Nephron (organoid): Measurements from ENCODE around the gene IGF2BP1.

Source experiments
- H3K27ac Mint-ChIP-seq, 3 experiments: 2 replicates each; pipeline ENCODE4 v1.8.0; 2020; ENCODE audit warnings: mixed read lengths in 3 of 3, mild to moderate bottlenecking in 2 of 3, moderate library complexity in 1 of 3
- H3K27me3 Mint-ChIP-seq: 2 replicates; pipeline ENCODE4 v1.8.0; 2021; ENCODE audit warnings: low read depth, mild to moderate bottlenecking, moderate library complexity, mixed read lengths
- H3K36me3 Mint-ChIP-seq: 2 replicates; pipeline ENCODE4 v1.8.0; 2020; ENCODE audit warnings: low read depth, mixed read lengths
- H3K4me1 Mint-ChIP-seq: 2 replicates; pipeline ENCODE4 v1.8.0; 2020; ENCODE audit warnings: mixed read lengths
- H3K4me3 Mint-ChIP-seq, 3 experiments: 2 replicates each; pipeline ENCODE4 v1.8.0; 2020; ENCODE audit warnings: mild to moderate bottlenecking in 3 of 3, mixed read lengths in 3 of 3, moderate library complexity in 2 of 3
- H3K9me3 Mint-ChIP-seq: 2 replicates; pipeline ENCODE4 v1.8.0; 2020; ENCODE audit warnings: mixed read lengths
- TF ChIP-seq, protein P1 (sequence below), 3 experiments: fragments of 200-600 bp; sonication (generic); IDR thresholded peaks; one replicate each; pipeline ENCODE4 v1.5.0; 2021; ENCODE audit warnings: antibody characterized with exemption in 3 of 3; ENCODE audit not compliant: unreplicated experiment in 3 of 3

IGF2BP1 gene

DNA sequence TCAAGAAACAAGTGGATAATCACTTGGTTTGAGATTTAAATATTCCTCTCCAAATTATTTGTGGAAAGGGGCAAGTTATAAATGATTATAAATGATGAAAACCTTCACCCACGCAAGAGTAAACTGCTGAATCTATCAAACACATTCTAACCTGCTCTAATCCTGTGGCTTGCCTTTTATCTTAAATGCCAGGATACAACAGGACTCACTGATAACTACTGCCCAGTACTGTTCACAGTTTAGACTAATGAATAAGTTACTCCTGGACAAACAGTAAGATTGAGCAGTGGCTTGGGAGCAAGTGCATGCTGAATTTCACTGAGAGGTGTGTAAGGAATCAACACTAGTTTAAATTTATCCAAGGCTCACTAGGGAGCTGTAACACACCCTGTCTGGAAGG lies 31.1 kb downstream of the IGF2BP1 start:
- Mint-ChIP-seq H3K4me3 (no peak overlapping the region), H3K36me3 (peaks cover 67% of the 10 kb centered on the region), H3K9me3 (no peaks in the 10 kb centered on the region), H3K27ac (no peak overlapping the region), H3K27me3 (no peaks in the 10 kb centered on the region), H3K4me1 (peaks cover 14% of the 10 kb centered on the region)
- TF ChIP-seq, protein P1, sequence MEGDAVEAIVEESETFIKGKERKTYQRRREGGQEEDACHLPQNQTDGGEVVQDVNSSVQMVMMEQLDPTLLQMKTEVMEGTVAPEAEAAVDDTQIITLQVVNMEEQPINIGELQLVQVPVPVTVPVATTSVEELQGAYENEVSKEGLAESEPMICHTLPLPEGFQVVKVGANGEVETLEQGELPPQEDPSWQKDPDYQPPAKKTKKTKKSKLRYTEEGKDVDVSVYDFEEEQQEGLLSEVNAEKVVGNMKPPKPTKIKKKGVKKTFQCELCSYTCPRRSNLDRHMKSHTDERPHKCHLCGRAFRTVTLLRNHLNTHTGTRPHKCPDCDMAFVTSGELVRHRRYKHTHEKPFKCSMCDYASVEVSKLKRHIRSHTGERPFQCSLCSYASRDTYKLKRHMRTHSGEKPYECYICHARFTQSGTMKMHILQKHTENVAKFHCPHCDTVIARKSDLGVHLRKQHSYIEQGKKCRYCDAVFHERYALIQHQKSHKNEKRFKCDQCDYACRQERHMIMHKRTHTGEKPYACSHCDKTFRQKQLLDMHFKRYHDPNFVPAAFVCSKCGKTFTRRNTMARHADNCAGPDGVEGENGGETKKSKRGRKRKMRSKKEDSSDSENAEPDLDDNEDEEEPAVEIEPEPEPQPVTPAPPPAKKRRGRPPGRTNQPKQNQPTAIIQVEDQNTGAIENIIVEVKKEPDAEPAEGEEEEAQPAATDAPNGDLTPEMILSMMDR (IDR thresholded peaks at IDR 0.05; ENCODE audit: unreplicated experiment in 3 of 3) = no peak

DNA sequence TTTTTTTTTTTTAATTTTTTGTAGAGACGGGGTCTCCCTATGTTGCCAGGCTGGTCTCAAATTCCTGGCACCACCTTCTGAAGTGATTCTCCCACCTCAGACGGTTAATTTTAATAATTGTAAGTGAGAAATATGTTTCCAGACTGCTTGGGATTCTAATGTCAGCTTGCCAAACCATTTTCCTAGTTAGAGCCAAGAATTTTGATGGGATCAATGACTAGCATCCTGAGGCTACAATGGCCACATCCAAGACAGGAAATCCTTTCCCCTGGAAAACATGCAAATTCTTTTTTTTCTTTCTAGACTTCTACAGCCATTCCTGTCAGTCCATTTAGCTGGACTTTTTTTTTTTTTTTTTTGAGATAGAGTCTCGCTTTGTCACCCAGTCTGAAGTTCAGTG lies 32.6 kb downstream of the IGF2BP1 start:
- peaks cover 12% of the 10 kb centered on the region for H3K4me1 Mint-ChIP-seq
- peaks cover 62% of the 10 kb centered on the region for H3K36me3 Mint-ChIP-seq
- H3K4me3 Mint-ChIP-seq = no peak overlapping the region
- no peak overlapping the region for H3K27ac Mint-ChIP-seq
- no peaks in the 10 kb centered on the region for H3K9me3 Mint-ChIP-seq
- H3K27me3 Mint-ChIP-seq = no peaks in the 10 kb centered on the region
- TF ChIP-seq, protein P1 (IDR thresholded peaks at IDR 0.05; ENCODE audit: unreplicated experiment in 3 of 3) = no peak

DNA sequence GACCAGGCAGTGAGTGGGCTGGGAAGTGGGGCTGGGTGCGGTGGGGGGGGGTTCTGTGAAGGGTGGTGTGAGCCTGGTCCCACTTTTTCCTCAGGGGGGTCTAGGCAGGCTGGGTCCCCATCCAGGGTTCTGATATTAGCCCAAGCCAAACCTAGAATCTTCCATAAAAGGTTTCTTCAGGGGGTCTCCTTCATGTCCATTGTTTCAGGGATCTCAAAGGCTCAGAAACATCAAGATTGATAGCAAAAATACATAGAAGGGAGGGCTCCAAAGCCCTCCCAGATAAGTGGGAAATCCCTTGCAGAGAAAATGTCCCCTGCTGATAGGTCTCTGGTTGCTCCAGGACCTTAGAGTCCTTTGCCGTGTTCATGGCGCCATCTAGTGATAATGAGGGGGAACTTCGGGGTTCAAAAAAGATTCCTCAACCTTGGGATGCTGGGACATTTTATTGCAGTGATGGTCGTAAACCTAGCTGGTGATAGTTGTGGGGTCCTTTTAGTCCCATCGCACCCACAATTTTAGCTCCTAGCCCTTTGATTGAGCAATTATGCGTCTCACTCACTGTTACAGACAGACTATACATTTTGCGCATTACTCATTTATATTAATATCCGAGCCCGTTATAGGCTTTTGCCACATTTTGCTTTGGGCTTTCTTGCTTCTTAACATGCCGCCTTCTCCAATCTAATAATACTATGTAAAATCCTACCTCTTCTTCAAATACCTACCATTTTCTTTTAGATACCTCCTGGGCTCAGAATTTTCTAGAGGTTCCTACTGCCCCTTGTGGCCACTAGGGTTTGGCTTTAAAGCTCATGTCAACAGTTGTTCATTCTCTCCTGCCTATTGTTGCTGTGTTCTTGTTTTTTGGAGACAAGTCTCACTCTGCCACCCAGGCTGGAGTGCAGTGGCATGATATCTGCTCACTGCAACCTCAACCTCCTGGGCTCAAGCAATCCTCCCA lies 35.1 kb downstream of the IGF2BP1 start:
- H3K4me3 Mint-ChIP-seq = no peak overlapping the region
- TF ChIP-seq, protein P1 (IDR thresholded peaks at IDR 0.05; ENCODE audit: unreplicated experiment in 3 of 3) = peak; percentile 78 to 87 (median 81)
- peaks cover 12% of the 10 kb centered on the region for H3K4me1 Mint-ChIP-seq
- H3K36me3 Mint-ChIP-seq = peaks cover 63% of the 10 kb centered on the region
- no peaks in the 10 kb centered on the region for H3K9me3 Mint-ChIP-seq
- no peaks in the 10 kb centered on the region for H3K27me3 Mint-ChIP-seq
- H3K27ac Mint-ChIP-seq = peak overlapping the region; percentile 0 to 46 (median 1)

DNA sequence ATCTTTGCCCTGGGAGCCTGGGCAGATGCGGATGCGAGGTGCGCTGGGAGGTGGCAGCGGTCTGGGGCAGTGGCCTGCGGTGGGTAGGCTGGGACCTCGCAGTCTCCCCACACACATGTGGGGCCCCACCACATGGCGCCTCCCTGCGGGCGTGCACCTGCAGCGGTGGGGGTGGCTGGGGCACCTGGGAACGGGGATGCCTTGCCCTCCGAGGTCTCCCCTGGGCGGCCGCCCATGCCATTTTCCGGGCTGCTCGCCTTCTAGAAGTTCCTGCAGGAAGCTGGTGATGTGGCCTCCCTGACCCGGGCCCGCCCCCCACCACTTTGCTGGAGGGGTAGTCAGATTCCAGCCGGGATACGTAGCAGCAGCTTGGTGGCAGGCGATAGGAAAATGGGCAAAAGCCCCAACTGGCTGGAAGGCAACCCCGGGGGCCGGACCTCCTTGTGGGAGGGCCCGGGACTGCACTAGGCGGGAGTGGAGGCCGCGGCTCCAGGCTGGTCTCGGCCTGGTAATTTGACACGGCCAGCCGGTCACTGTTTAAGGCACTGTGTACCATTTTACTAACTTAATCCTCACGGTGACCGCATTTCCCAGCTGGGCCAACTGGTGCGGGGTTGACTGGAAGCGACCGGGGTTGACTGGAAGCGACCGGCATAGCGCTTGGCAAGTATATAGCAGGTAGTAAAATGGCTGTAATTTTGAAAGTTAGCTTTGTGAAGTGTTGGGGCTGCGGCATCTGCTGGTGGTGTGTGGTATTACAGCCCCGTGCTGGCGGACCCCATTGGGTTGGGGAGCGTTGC lies 38.5 kb downstream of the IGF2BP1 start:
- H3K27me3 Mint-ChIP-seq = no peaks in the 10 kb centered on the region
- H3K36me3 Mint-ChIP-seq = peaks cover 60% of the 10 kb centered on the region
- H3K9me3 Mint-ChIP-seq = no peaks in the 10 kb centered on the region
- H3K4me1 Mint-ChIP-seq = peaks cover 9% of the 10 kb centered on the region
- no peak overlapping the region for H3K4me3 Mint-ChIP-seq
- H3K27ac Mint-ChIP-seq = peak overlapping the region in 1 of 3 experiments; percentile 38
- TF ChIP-seq, protein P1 (IDR thresholded peaks at IDR 0.05; ENCODE audit: unreplicated experiment in 3 of 3) = peak; percentile 70 to 82 (median 82)

DNA sequence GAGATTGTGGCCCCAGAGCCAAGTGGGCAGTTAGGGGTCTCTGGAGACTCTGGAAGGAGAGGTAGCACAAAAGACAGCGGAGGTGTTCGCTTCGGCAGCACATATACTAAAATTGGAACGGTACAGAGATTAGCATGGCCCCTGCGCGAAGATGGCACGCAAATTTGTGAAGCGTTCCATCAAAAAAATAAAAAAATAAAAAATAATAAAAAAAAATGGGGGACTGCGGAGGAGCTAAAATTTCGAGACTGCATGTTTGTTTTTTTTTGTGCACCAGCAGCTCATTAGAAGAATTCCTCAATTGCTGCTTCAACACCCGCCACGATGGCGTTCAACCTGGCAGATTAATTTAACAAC lies 39.1 kb downstream of the IGF2BP1 start:
- TF ChIP-seq, protein P1 (IDR thresholded peaks at IDR 0.05; ENCODE audit: unreplicated experiment in 3 of 3) = no peak
- Mint-ChIP-seq H3K9me3 (no peaks in the 10 kb centered on the region), H3K4me1 (peaks cover 9% of the 10 kb centered on the region), H3K27ac (peak overlapping the region in 1 of 3 experiments; percentile 29), H3K36me3 (peaks cover 58% of the 10 kb centered on the region), H3K27me3 (no peaks in the 10 kb centered on the region), H3K4me3 (no peak overlapping the region)
